Sigmoid colon (tissue), 3 donors: Measurements from ENCODE around the gene HIRA.

ENCODE experiments used
- POLR2A ChIP-seq, 2 donors: fragments of 450-650 bp; IDR thresholded peaks; one replicate each; pipeline ENCODE4 v1.6.1; 2016; ENCODE audit warnings: antibody characterized with exemption in 2 of 2, mild to moderate bottlenecking in 2 of 2, moderate library complexity in 2 of 2
- TF ChIP-seq, protein P1 (sequence below), 4 experiments: fragments of 450-650 bp in 3 of 4; fragments of 200-600 bp in 1 of 4; IDR thresholded peaks; one replicate each; pipeline ENCODE4 v1.5.1; 2016 to 2019; ENCODE audit warnings: antibody characterized with exemption in 4 of 4, mild to moderate bottlenecking in 3 of 4, moderate library complexity in 2 of 4

DNA sequence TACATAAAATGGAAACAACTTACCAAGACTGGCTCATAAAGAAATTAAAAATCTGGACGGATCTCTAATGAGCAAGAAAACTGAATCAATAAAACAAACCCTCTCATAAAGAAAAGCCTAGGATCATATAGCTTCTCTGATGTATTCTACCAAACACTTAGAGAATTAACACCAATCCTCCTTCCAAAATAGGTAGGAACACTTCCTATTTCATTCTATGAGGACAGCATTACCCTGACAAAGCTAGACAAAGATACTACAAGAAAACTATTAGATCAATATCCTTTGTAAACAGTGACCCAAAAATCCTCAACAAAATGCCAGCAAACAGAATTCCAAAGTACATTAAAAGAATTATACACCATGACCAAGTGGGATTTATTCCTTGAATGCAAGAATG lies 87.1 kb downstream of the HIRA start:
- TF ChIP-seq, protein P1, sequence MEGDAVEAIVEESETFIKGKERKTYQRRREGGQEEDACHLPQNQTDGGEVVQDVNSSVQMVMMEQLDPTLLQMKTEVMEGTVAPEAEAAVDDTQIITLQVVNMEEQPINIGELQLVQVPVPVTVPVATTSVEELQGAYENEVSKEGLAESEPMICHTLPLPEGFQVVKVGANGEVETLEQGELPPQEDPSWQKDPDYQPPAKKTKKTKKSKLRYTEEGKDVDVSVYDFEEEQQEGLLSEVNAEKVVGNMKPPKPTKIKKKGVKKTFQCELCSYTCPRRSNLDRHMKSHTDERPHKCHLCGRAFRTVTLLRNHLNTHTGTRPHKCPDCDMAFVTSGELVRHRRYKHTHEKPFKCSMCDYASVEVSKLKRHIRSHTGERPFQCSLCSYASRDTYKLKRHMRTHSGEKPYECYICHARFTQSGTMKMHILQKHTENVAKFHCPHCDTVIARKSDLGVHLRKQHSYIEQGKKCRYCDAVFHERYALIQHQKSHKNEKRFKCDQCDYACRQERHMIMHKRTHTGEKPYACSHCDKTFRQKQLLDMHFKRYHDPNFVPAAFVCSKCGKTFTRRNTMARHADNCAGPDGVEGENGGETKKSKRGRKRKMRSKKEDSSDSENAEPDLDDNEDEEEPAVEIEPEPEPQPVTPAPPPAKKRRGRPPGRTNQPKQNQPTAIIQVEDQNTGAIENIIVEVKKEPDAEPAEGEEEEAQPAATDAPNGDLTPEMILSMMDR (IDR thresholded peaks at IDR 0.05): no peak
- no peak for TF ChIP-seq POLR2A (IDR thresholded peaks at IDR 0.05)
